Right lobe of liver (tissue), 4 donors: ENCODE results near the gene BTK.

Experiments used
- CTCF ChIP-seq, 4 donors: fragments of 200-600 bp in 3 of 4; fragments of 450-650 bp in 1 of 4; IDR thresholded peaks; one replicate each; pipeline versions ENCODE4 v1.5.1 to v1.8.0; 2016 to 2022; ENCODE audit warnings: antibody characterized with exemption in 4 of 4, mild to moderate bottlenecking in 2 of 4
- POLR2A ChIP-seq: fragments of 450-650 bp; IDR thresholded peaks from one replicate; pipeline ENCODE4 v1.6.1; 2017; ENCODE audit warnings: antibody characterized with exemption, mild to moderate bottlenecking
- donor health status: DM: no; HTN: no; CAD: no.
- donor health status: DM: no; HTN: no; CAD: no.
- donor health status: DM: no; HTN: yes; CAD: no.

- TF ChIP-seq CTCF (IDR thresholded peaks at IDR 0.05) (no peak), POLR2A (no peak)
These were observed 12.7 kb upstream of the BTK start for GRCh38 chrX:101398694-101399093.
